Neuronal stem cell (in vitro differentiated cells): ENCODE results near the gene MYO5A.

ENCODE experiments used
- DNase-seq: peaks from one replicate; pipeline ENCODE4 v3.0.0-alpha.2; 2013; ENCODE audit warnings: low spot score
- H2AFZ ChIP-seq: one replicate; pipeline ENCODE4 v1.6.1; 2013; ENCODE audit warnings: mild to moderate bottlenecking, low read length, inconsistent platforms
- H2AK5ac ChIP-seq: 2 replicates; pipeline ENCODE4 v1.6.1; 2013; ENCODE audit warnings: low read depth, mild to moderate bottlenecking, inconsistent platforms, low read length, moderate library complexity, mixed read lengths
- H2BK120ac ChIP-seq: 2 replicates; pipeline ENCODE4 v1.6.1; 2013; ENCODE audit warnings: low read depth, mild to moderate bottlenecking, inconsistent platforms, low read length, moderate library complexity, mixed read lengths
- H2BK12ac ChIP-seq: one replicate; pipeline ENCODE4 v1.6.1; 2013; ENCODE audit warnings: low read length, inconsistent platforms
- H2BK15ac ChIP-seq: 2 replicates; pipeline ENCODE4 v1.6.1; 2013; ENCODE audit warnings: mild to moderate bottlenecking, low read length, inconsistent platforms, mixed read lengths
- H2BK5ac ChIP-seq: one replicate; pipeline ENCODE4 v1.6.1; 2013; ENCODE audit warnings: inconsistent platforms, mild to moderate bottlenecking, low read length, moderate library complexity
- H3K14ac ChIP-seq: one replicate; pipeline ENCODE4 v1.6.1; 2013; ENCODE audit warnings: low read length, inconsistent platforms
- H3K18ac ChIP-seq: 2 replicates; pipeline ENCODE4 v1.6.1; 2013; ENCODE audit warnings: low read length, inconsistent platforms
- H3K23ac ChIP-seq: 2 replicates; pipeline ENCODE4 v1.6.1; 2013; ENCODE audit warnings: low read depth, mild to moderate bottlenecking, mixed read lengths, low read length, inconsistent platforms; ENCODE audit not compliant: poor library complexity
- H3K27ac ChIP-seq: replicated peaks from 3 replicates; pipeline ENCODE4 v1.5.1; 2013; ENCODE audit warnings: low read length, inconsistent platforms
- H3K27me3 ChIP-seq, 3 experiments: 2 replicates each; pipeline ENCODE4 v1.6.1; 2013; ENCODE audit warnings: low read length in 3 of 3, mild to moderate bottlenecking in 2 of 3, inconsistent platforms in 1 of 3, low read depth in 1 of 3, mixed read lengths in 1 of 3, moderate library complexity in 1 of 3; ENCODE audit not compliant: control insufficient read depth in 3 of 3, insufficient read depth in 3 of 3
- H3K36me3 ChIP-seq, 2 donors: replicated peaks in 1 of 2; 2 replicates each; pipeline ENCODE4 v1.6.1; 2013; ENCODE audit warnings: low read length in 2 of 2; ENCODE audit not compliant: control insufficient read depth in 2 of 2, insufficient read depth in 2 of 2
- H3K4ac ChIP-seq: 2 replicates; pipeline ENCODE4 v1.6.1; 2013; ENCODE audit warnings: inconsistent platforms, mild to moderate bottlenecking, low read length, moderate library complexity
- H3K4me1 ChIP-seq, 2 donors: 1 replicate in 1 of 2; 2 replicates in 1 of 2; pipeline ENCODE4 v1.6.1; 2013; ENCODE audit warnings: low read length in 2 of 2, low read depth in 1 of 2; ENCODE audit not compliant: control insufficient read depth in 2 of 2, insufficient read depth in 1 of 2
- H3K4me2 ChIP-seq: one replicate; pipeline ENCODE4 v1.6.1; 2013; ENCODE audit warnings: mild to moderate bottlenecking, low read length, inconsistent platforms; ENCODE audit not compliant: insufficient read depth, poor library complexity, severe bottlenecking
- H3K4me3 ChIP-seq, 2 donors: 2 replicates each; pipeline ENCODE4 v1.5.1; 2013; ENCODE audit warnings: low read length in 2 of 2, mild to moderate bottlenecking in 2 of 2, inconsistent platforms in 1 of 2, moderate library complexity in 1 of 2
- H3K79me1 ChIP-seq: one replicate; pipeline ENCODE4 v1.6.1; 2013; ENCODE audit warnings: low read depth, mild to moderate bottlenecking, inconsistent platforms, low read length, moderate library complexity
- H3K9ac ChIP-seq: one replicate; pipeline ENCODE4 v1.6.1; 2013; ENCODE audit warnings: mild to moderate bottlenecking, low read depth, low read length, inconsistent platforms; ENCODE audit not compliant: poor library complexity
- H3K9me3 ChIP-seq, 2 donors: replicated peaks in 1 of 2; 2 replicates each; pipeline versions ENCODE3 to v1.6.1; 2013; ENCODE audit warnings: low read length in 2 of 2, mild to moderate bottlenecking in 2 of 2, inconsistent platforms in 1 of 2, low read depth in 1 of 2, mixed read lengths in 1 of 2, moderate library complexity in 1 of 2; ENCODE audit not compliant: control insufficient read depth in 2 of 2, insufficient read depth in 1 of 2
- H4K8ac ChIP-seq: one replicate; pipeline ENCODE4 v1.6.1; 2013; ENCODE audit warnings: low read depth, mild to moderate bottlenecking, inconsistent platforms, low read length, moderate library complexity
- H4K91ac ChIP-seq: one replicate; pipeline ENCODE4 v1.6.1; 2013; ENCODE audit warnings: low read length, low read depth, mild to moderate bottlenecking, inconsistent platforms; ENCODE audit not compliant: poor library complexity
- WGBS, 2 donors: extraction: QIAGEN DNeasy Blood & Tissue Kit; methylation state at CpG; one replicate each; pipeline ENCODE4 v1.1.7; 2013; ENCODE audit warnings: missing lambda C conversion rate in 2 of 2, mixed read lengths in 1 of 2; ENCODE audit not compliant: insufficient read length in 2 of 2, insufficient replicate concordance in 1 of 2; ENCODE audit errors: extremely low coverage in 2 of 2; 5-methylcytosine and 5-hydroxymethylcytosine counted together

The MYO5A gene

GRCh38 chr15:52360229-52361203, 168.2 kb downstream of the MYO5A start:
- no peak overlapping the region for H2BK5ac ChIP-seq
- no CpG with 5 or more reads among the region's 9 CpGs for WGBS, 2 donors
- peaks cover 1 to 65% of the 10 kb centered on the region in 2 donors for H3K36me3 ChIP-seq
- no peak overlapping the region for H3K14ac ChIP-seq
- H2AK5ac ChIP-seq, result no peak overlapping the region
- no peak overlapping the region for H2AFZ ChIP-seq
- H3K23ac ChIP-seq, result no peak overlapping the region
- no peak overlapping the region for H3K18ac ChIP-seq
- no peak overlapping the region for H2BK12ac ChIP-seq
- peaks cover 0 to 3% of the 10 kb centered on the region in 2 donors for H3K4me1 ChIP-seq
- no peaks in the 10 kb centered on the region for H3K27me3 ChIP-seq
- no peak overlapping the region for H2BK15ac ChIP-seq
- no peak overlapping the region for H4K91ac ChIP-seq
- no peak overlapping the region for H3K4me3 ChIP-seq
- DNase-seq, result peak; percentile 6
- H3K27ac ChIP-seq, result no peak overlapping the region
- H3K79me1 ChIP-seq, result no peaks in the 10 kb centered on the region
- no peak overlapping the region for H3K4me2 ChIP-seq
- H2BK120ac ChIP-seq, result no peak overlapping the region
- no peak overlapping the region for H4K8ac ChIP-seq
- no peaks in the 10 kb centered on the region for H3K9me3 ChIP-seq
- no peak overlapping the region for H3K4ac ChIP-seq
- H3K9ac ChIP-seq, result no peak overlapping the region

DNA sequence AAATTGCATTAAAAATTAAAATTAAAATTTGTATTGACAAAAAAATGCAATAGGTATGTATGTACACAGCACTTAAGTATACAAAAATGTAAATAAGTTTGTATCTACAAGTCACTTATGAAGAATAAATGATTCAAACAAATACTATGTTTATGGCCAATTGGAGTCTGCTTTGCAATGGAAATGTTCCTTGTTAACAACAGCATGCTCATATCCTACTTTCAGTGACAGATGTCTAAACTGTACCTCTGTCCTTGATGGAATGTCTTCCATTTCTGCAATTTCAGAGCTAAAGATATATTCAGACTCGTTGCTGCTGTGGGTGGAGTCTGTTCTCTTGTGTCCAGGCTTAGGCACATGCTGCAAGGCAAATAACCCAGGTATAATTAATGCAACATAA, 169.0 kb downstream of the MYO5A start:
- peaks cover 0 to 3% of the 10 kb centered on the region in 2 donors for H3K4me1 ChIP-seq
- peaks cover 0 to 63% of the 10 kb centered on the region in 2 donors for H3K36me3 ChIP-seq
- H3K27me3 ChIP-seq, result no peaks in the 10 kb centered on the region
- no peak overlapping the region for H3K9ac ChIP-seq
- H3K27ac ChIP-seq, result no peak overlapping the region
- H3K18ac ChIP-seq, result no peak overlapping the region
- H3K4me3 ChIP-seq, result no peak overlapping the region
- H3K4ac ChIP-seq, result no peak overlapping the region
- H2AK5ac ChIP-seq, result no peak overlapping the region
- no peak overlapping the region for H2BK12ac ChIP-seq
- no peak overlapping the region for H2BK5ac ChIP-seq
- no peak overlapping the region for H3K14ac ChIP-seq
- no peak overlapping the region for H4K8ac ChIP-seq
- no peak overlapping the region for H3K4me2 ChIP-seq
- H3K79me1 ChIP-seq, result no peaks in the 10 kb centered on the region
- no CpG with 5 or more reads among the region's 1 CpG for WGBS, 2 donors
- no peaks in the 10 kb centered on the region for H3K9me3 ChIP-seq
- H2AFZ ChIP-seq, result no peak overlapping the region
- no peak overlapping the region for H2BK15ac ChIP-seq
- no peak overlapping the region for H3K23ac ChIP-seq
- no peak for DNase-seq
- no peak overlapping the region for H2BK120ac ChIP-seq
- H4K91ac ChIP-seq, result no peak overlapping the region

DNA sequence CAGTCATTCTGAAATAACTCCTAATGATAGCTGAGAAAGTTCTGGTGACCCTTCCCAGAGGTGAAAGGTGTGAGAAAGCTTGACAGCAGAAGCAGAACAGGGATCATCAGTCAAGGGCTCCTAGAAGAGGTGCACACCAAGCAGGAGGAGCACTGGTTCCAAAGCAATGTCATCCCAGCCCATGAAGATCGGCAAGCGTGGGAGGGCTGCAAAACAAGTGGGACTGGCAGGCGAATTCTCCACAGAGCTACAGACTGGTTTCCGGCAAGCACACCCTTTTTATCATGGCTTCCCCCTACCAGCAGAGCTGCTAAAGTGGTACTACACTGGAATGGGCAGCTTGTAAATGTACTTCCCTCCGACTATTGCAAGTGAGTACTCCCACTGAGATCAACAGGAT, 170.7 kb downstream of the MYO5A start:
- Histone ChIP-seq H3K4me1 (peaks cover 0 to 3% of the 10 kb centered on the region in 2 donors), H2BK15ac (no peak overlapping the region), H3K9ac (no peak overlapping the region), H3K27ac (no peak overlapping the region), H2BK5ac (no peak overlapping the region), H3K4me3 (no peak overlapping the region), H3K27me3 (no peaks in the 10 kb centered on the region), H3K4me2 (no peak overlapping the region), H3K9me3 (no peaks in the 10 kb centered on the region), H4K8ac (no peak overlapping the region), H2BK120ac (no peak overlapping the region), H3K79me1 (no peaks in the 10 kb centered on the region), H3K36me3 (peaks cover 5 to 57% of the 10 kb centered on the region in 2 donors), H2BK12ac (no peak overlapping the region), H3K14ac (no peak overlapping the region), H2AFZ (no peak overlapping the region), H2AK5ac (no peak overlapping the region), H3K4ac (no peak overlapping the region), H3K23ac (no peak overlapping the region), H3K18ac (no peak overlapping the region), H4K91ac (no peak overlapping the region)
- DNase-seq, result no peak
- no CpG with 5 or more reads among the region's 5 CpGs for WGBS, 2 donors

GRCh38 chr15:52352086-52352485, 176.6 kb downstream of the MYO5A start:
- no peak overlapping the region for H3K14ac ChIP-seq
- no peaks in the 10 kb centered on the region for H3K27me3 ChIP-seq
- H2BK15ac ChIP-seq, result no peak overlapping the region
- no peak overlapping the region for H3K27ac ChIP-seq
- no peak overlapping the region for H2AFZ ChIP-seq
- H3K9me3 ChIP-seq, result no peaks in the 10 kb centered on the region
- peaks cover 9 to 52% of the 10 kb centered on the region in 2 donors for H3K36me3 ChIP-seq
- WGBS, 2 donors, result no CpG with 5 or more reads among the region's 1 CpG
- H3K23ac ChIP-seq, result no peak overlapping the region
- no peak overlapping the region for H2BK120ac ChIP-seq
- H2BK5ac ChIP-seq, result no peak overlapping the region
- H4K8ac ChIP-seq, result no peak overlapping the region
- no peak overlapping the region for H3K9ac ChIP-seq
- H3K4me2 ChIP-seq, result no peak overlapping the region
- no peaks in the 10 kb centered on the region for H3K4me1 ChIP-seq
- H3K18ac ChIP-seq, result no peak overlapping the region
- no peak overlapping the region for H2AK5ac ChIP-seq
- no peak for DNase-seq
- no peak overlapping the region for H3K4me3 ChIP-seq
- H4K91ac ChIP-seq, result no peak overlapping the region
- no peaks in the 10 kb centered on the region for H3K79me1 ChIP-seq
- H3K4ac ChIP-seq, result no peak overlapping the region
- H2BK12ac ChIP-seq, result no peak overlapping the region
